Right atrium auricular region (tissue), 2 donors: ENCODE measurements around the gene BCAS4. TPM values are rescaled to one million over a fixed set of nuclear protein-coding genes. Genes with fewer than 3 reads are reported as not detected.

Source experiments
- DNase-seq: peaks from one replicate; pipeline ENCODE4 v3.0.0-alpha.2; 2019; ENCODE audit warnings: low spot score
- H3K27ac ChIP-seq, 2 donors: fragments of 200-600 bp; sonication (generic); 1 replicate in 1 of 2; 2 replicates in 1 of 2; pipeline ENCODE4 v1.5.1; 2016 to 2019
- H3K27me3 ChIP-seq, 2 donors: fragments of 200-600 bp; sonication (generic); one replicate each; pipeline versions ENCODE4 v1.5.1 to v1.6.0; 2017 to 2019
- H3K36me3 ChIP-seq: fragments of 200-600 bp; sonication (generic); one replicate; pipeline ENCODE4 v1.5.1; 2016
- H3K4me1 ChIP-seq, 2 donors: fragments of 200-600 bp; sonication (generic); one replicate each; pipeline versions ENCODE4 v1.5.1 to v1.6.0; 2017 to 2019
- H3K4me3 ChIP-seq, 2 donors: fragments of 200-600 bp; sonication (generic); 1 replicate in 1 of 2; 2 replicates in 1 of 2; pipeline ENCODE4 v1.5.1; 2017 to 2019; ENCODE audit warnings: mild to moderate bottlenecking in 1 of 2, moderate library complexity in 1 of 2
- H3K9me3 ChIP-seq, 2 donors: fragments of 200-600 bp; sonication (generic); one replicate each; pipeline ENCODE4 v1.5.1; 2019
- CTCF ChIP-seq, 2 donors: fragments of 200-600 bp; sonication (generic); IDR thresholded peaks; one replicate each; pipeline ENCODE4 v1.5.1; 2019; ENCODE audit warnings: antibody characterized with exemption in 2 of 2
- total RNA-seq, 2 donors: library from RNA; depleted of rRNA; stranded (reverse); fragments of >200 nt; gene quantifications; one replicate each; pipeline ENCODE4 v1.1.0, GENCODE V29; 2016

BCAS4 gene
- total RNA-seq, 2 donors from 2014 or later, result 1.5 to 2.2 TPM

DNA sequence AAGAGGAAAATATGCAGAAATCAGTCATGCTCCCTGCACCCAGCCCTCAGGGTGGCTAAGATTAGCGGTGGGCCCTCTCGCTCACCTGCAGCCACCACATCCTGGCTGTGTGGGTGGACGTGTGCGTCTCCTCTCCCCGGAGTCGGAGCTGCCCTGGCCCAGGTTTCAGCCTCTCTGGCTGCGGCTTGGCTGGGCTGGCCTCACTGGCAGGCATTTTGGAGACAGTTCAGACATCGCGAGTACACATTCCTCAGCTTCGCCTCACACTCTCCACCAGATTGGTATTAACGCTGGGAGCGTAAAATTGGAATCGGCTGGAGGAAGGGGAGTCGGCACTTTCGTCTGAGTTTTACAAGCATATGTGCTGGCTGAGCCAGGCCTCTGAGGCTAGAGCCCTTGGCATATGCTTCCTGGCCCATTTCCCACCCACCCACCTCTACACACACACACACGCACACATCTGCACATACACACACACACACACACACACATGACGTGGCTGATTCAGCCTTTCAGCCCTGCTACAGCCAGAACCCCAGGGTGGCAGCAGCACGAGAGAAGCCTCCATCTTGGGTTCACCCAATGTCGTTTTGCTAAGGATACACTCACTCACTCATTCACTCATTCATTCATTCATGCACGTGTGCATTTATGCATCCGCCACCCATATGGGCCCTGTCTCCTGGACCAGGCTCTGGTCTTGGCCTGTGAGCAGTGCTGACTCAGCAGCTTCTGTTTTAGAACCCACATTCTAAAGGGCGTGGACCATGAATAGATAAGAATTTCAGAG lies 42.9 kb downstream of the BCAS4 start:
- DNase-seq, result peak; percentile 58
- Histone ChIP-seq H3K36me3 (no peaks in the 10 kb centered on the region), H3K27ac (peak overlapping the region; percentile 41 to 55), H3K9me3 (no peaks in the 10 kb centered on the region), H3K27me3 (no peaks in the 10 kb centered on the region), H3K4me3 (no peak overlapping the region), H3K4me1 (peaks cover 0 to 12% of the 10 kb centered on the region in 2 donors)
- no peak for TF ChIP-seq CTCF (IDR thresholded peaks at IDR 0.05)

- Histone ChIP-seq H3K4me3 (no peak overlapping the region), H3K4me1 (peaks cover 0 to 12% of the 10 kb centered on the region in 2 donors), H3K27ac (peak overlapping the region in 1 of 2 donors; percentile 55), H3K36me3 (no peaks in the 10 kb centered on the region), H3K27me3 (no peaks in the 10 kb centered on the region), H3K9me3 (no peaks in the 10 kb centered on the region)
- DNase-seq, result no peak
- TF ChIP-seq CTCF (IDR thresholded peaks at IDR 0.05), result no peak
Measured at GRCh38 chr20:50838322-50838625, 43.4 kb downstream of the BCAS4 start.

DNA sequence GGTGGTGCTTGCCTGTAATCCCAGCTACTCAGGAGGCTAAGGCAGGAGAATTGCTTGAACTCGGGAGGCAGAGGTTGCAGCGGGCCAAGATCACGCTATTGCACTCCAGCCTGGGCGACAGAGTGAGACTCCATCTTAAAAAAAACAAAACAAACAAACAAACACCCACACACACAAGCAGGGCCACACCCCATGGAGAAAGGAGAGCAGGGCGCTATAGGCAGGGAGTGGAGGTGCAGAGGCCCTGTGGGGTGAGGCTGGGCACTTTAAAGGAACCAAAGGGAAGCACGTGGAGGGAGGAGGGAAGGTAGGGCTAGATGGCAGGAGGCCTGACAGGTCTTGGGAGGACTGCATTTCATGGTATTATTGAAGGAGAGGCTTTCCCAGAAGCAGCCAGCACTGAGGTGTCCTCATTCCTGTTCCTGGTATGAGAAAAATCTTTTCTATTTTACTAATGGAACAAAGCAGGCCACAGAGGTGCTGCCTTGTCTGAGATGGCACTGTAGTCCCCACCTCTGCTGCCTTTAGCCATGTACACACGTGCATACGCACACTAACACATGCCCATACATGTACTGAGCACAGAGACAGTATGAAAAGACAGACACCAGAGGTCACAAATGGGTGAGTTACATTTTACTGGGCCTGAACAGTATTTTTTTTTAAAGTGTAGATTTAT lies 44.0 kb downstream of the BCAS4 start:
- no peak overlapping the region for H3K27ac ChIP-seq
- TF ChIP-seq CTCF (IDR thresholded peaks at IDR 0.05), result no peak

DNA sequence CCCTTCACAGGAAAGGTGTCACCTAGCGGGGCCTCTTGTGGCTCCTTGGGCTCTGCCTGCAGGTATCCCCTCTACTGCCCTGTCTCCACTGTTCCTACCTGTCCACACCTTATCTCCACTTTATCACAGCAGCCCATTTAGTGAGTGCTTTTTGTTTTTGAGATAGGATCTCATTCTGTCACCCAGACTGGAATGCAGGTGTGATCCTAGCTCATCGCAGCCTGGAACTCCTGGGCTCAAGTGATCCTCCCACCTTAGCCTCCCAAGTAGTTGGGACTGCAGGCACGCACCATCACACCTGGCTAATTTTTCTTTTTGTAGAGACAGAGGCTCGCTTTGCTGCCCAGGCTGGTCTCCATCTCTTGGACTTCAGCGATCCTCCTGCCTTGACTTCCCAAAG lies 48.0 kb downstream of the BCAS4 start:
- H3K27ac ChIP-seq, result no peak overlapping the region
- H3K4me1 ChIP-seq, result peaks cover 0 to 6% of the 10 kb centered on the region in 2 donors
- no peaks in the 10 kb centered on the region for H3K9me3 ChIP-seq
- DNase-seq, result no peak
- no peak for TF ChIP-seq CTCF (IDR thresholded peaks at IDR 0.05)
- H3K27me3 ChIP-seq, result no peaks in the 10 kb centered on the region
- no peak overlapping the region for H3K4me3 ChIP-seq
- no peaks in the 10 kb centered on the region for H3K36me3 ChIP-seq

More for the DNA sequence above, 44.0 kb downstream of the BCAS4 start:
- H3K4me1 ChIP-seq, result peaks cover 0 to 12% of the 10 kb centered on the region in 2 donors
- H3K36me3 ChIP-seq, result no peaks in the 10 kb centered on the region
- no peaks in the 10 kb centered on the region for H3K27me3 ChIP-seq
- H3K9me3 ChIP-seq, result no peaks in the 10 kb centered on the region
- H3K4me3 ChIP-seq, result no peak overlapping the region
- DNase-seq, result no peak

DNA sequence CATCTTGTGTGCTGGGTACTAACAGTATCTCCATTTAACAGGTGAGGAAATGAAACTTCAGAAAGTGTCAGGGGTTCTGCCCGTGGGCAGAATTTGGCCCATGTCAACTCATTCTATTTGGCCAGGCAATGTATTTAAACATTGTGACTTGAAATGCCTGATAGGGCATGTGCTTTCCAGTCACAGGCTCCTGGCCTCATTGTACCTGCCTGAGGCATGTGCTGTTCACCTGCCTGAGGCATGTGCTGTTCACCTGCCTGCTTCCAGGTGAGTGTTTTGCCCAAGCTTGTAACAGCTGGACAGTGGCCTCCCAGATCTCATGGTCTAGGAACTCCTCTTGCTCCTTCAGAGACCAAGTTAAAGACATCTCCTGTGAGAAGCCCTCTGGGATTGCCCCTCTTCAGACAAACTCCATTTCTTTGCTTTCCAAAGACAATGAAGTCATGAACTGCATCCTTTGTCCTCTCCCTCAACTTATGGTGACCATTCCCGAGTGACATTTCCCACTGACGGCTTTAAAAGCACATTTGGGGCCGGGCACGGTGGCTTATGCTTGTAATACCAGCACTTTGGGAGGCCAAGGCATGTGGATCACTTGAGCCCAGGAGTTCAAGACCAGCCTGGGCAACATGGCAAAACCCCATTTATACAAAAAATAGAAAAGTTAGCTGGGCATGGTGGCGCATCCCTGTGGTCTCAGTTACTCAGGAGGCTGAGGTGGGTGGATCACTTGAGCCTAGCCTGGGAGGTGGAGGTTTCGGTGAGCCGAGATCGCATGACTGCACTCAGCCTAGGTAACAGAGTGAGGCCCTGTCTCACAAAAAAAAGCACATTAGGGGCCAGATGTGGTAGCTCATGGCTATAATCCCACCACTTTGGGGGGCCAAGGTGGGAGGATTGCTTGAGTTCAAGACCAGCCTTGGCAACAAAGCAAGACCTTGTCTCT lies 48.7 kb downstream of the BCAS4 start:
- H3K4me1 ChIP-seq, result peaks cover 0 to 7% of the 10 kb centered on the region in 2 donors
- no peak overlapping the region for H3K4me3 ChIP-seq
- H3K9me3 ChIP-seq, result no peaks in the 10 kb centered on the region
- no peak overlapping the region for H3K27ac ChIP-seq
- no peaks in the 10 kb centered on the region for H3K27me3 ChIP-seq
- TF ChIP-seq CTCF (IDR thresholded peaks at IDR 0.05), result no peak
- no peaks in the 10 kb centered on the region for H3K36me3 ChIP-seq
- no peak for DNase-seq
